Inflammatory macrophage treated with lipopolysaccharide for 1 hour (primary cell): ENCODE results near the gene ADPRM.

Source experiments
- DNase-seq, 2 donors: peaks; one replicate each; pipeline ENCODE4 v3.0.0-alpha.2; 2020 to 2022

Gene ADPRM

GRCh38 chr17:10742431-10742830 lies 45.0 kb downstream of the ADPRM start:
- DNase-seq = no peak

DNA sequence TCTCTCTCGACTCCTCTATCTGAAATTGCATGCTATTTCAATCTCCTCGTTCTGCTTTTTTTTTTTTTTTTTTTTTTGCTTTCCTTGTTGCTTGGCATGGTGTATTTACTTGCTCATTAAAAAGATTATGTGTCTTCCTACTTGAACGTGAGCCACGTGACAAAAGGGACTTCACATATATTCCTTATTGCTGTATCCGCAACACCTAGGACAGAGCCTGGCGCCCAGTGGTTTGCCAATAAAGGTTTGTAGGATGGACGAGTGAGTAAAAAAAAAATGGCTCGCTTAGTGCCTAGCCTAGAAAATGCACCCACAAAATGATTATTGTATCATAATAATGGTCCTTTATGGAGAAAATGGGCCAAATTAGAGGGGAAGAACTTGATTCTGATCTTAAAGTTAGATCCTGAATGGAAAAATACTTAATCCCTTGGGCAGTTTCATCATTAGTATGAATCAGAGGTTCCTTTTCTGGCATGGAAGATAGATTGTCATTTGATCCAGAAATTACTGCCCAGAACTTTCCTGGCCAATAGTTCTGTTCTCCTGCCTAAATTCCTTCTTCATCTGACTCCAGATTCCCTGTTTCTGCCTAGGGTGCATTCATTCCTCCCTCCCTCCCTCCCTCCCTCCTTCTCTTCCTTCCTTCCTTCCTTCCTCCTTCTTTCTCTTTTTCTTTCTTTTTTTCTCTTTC lies 46.1 kb downstream of the ADPRM start:
- no peak for DNase-seq

GRCh38 chr17:10744501-10745000 lies 47.2 kb downstream of the ADPRM start:
- DNase-seq = no peak

GRCh38 chr17:10745231-10745630 lies 47.8 kb downstream of the ADPRM start:
- DNase-seq = no peak

- no peak for DNase-seq
These were observed 51.3 kb downstream of the ADPRM start for GRCh38 chr17:10748531-10749181.

DNA sequence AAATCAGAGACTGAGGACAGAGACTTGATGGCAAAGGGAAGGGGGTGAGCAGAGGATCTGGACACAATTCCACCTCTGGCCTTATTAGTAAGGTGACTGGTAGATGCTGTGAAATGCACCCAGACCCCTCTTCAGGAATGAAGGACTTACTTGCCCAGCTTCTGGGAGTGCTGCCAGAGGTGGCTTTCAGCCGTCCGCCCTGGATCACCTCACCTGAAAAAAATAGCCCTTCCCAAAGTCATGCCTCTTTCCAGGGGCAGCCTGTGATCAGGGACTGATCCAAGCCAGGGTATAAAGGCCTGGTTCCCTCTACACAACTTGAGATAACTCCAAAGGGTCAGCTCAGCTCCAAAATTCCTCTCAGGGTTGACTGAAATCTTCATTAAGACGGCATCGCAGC lies 52.8 kb downstream of the ADPRM start:
- no peak for DNase-seq

DNA sequence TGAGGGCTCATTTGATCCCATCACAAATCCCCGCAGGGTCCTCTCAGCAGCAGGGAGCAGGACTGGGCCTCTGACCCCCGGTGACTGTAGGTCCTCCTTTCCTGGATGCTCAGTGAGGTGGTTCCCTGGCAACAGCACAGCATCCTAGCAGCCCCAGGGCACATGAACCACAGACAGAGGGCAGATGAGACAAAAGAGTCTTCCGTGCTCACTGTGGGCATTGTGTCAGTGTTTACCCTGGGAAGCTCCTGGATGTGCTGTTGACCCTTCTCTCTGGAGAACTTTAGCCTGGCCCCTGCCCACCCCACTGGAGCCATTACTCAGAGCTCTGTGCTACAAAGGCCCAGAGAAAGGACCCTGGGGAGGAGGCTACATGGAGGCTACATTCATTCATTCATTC lies 54.2 kb downstream of the ADPRM start:
- no peak for DNase-seq

- DNase-seq = no peak
These were observed 55.3 kb downstream of the ADPRM start for GRCh38 chr17:10752696-10753095.

DNA sequence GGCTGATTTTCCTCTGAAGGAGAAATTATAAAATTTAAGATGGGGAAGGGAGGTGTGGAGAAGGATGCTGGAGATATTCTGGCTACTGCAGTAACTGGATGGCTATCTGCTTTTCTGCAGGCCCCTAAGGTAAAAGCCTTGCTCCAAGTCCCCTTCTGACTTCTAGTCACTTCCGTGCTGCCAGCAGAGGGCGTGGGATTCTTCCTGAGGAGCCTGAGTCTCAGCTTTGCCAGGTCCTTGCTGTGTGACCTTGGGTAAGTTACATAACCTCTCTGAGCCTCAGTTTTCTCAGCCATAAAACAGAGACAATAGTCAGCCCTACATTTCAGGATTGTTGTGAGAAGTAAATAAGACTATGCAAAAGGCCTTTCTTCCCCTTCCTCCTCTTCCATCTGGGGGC lies 56.7 kb downstream of the ADPRM start:
- DNase-seq = no peak

DNA sequence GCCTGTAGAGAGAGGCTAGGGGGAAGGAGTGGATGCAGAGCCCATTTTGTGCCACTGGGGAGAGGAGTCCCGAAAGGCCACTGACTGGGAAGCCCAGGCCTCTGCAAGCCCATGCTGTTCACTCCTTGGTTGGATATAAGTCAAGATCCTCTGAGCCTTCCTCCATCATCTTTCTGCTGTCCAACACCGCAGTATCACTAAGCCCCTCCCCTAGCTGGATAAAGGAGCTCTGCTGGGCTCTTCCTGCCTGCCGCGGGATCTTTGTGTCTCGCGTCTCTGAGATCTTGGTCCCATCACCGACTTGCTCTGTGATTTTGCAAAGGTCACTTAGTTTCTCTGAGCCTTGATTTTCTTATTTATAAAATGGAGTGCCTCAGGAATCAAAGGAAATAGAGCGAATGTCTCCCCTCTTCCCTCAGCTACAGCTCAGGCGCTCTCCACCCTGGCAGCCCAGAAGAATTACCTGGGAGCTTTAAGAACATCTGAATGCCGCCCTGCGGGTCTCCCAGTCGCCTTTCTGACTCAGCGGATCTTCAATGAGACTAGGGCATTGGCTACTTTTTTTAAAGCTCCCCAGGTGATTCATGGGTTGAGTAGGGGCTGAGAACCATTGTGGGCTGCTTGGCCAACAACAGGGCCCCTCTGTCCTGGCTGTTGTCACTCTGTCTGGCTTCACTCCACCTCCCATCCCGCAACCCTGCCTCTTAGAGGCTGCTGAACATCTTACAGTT lies 57.6 kb downstream of the ADPRM start:
- no peak for DNase-seq

DNA sequence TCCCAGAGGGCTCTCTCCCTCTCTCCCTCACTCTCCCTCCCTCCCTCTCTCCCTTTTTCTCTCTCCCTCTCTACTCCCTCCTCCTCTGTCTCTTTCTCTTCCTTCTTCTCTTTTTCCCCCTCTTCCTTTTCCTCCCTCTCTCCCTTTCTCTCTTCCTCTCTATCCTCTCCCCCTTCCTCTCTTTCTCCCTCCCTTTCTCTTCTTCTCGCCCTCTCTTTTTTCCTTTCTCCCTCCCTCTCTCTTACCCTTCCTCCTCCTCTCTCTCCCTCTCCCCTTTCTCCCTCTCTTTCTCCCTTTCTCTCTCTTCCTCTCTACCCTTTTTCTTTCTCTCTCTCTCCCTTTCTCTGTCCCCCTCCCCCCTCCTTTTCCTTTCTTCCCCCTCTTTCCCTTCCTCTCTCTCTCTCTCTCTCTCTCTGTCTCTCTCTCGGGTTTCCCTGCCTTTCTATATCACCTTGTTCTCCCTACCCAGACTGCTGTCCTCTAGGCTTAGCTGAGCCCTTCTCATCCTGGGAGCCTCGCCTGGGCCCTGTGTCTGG lies 58.3 kb downstream of the ADPRM start:
- DNase-seq = no peak

DNA sequence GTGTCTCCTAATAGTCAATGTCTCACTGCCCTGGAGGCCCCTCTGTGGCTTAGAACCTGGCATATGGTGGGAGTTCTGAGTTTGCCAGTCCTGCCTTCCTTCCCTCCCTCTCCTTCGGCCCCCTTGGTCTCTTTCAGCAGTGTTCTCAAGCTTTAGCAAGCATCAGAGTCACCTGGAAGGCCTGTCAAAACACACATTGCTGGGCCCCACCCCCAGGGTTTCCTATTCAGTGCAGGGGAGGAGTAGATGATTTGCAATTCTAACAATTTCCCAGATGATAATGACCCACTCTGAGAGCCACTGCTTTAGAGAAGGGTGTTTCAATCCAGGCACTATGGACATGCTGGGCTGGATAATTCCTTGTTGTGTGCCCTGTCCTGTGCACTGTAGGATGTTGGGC lies 58.8 kb downstream of the ADPRM start:
- no peak for DNase-seq

- no peak for DNase-seq
These were observed 59.2 kb downstream of the ADPRM start for GRCh38 chr17:10756619-10757018.

- no peak for DNase-seq
These were observed 59.7 kb downstream of the ADPRM start for GRCh38 chr17:10757067-10757466.

GRCh38 chr17:10757647-10758046 lies 60.3 kb downstream of the ADPRM start:
- DNase-seq = no peak

DNA sequence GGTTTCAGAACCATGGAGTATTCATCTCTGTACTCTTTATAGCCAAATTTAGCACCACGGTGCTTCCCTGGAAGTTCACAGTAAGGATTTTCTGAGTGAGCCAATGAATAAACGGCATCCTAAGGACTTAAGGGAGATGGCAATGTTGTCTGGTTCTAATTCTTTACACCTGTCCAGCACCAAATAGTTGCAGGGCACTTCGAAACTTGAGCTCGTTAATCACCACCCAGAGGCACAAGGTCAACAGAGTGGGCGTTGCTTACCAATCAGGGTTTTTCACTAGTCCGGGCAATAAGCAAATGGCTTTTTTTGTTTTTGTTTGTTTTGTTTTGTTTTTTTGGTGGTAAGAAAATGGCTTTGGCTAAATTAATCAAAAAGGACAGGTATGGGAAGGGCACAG lies 60.7 kb downstream of the ADPRM start:
- no peak for DNase-seq
